GM19397 (cell line): ENCODE results near the gene LOC101059915.
A peak's percentile ranks its signal among the peaks of the same experiment; 100 is the strongest.

ENCODE experiments used
- ATAC-seq: cut with Tn5 transposase; IDR thresholded peaks from one replicate; pipeline ENCODE4 v1.9.1; 2021; ENCODE audit warnings: mild to moderate bottlenecking, moderate library complexity; ENCODE audit not compliant: unreplicated experiment

The LOC101059915 gene

DNA sequence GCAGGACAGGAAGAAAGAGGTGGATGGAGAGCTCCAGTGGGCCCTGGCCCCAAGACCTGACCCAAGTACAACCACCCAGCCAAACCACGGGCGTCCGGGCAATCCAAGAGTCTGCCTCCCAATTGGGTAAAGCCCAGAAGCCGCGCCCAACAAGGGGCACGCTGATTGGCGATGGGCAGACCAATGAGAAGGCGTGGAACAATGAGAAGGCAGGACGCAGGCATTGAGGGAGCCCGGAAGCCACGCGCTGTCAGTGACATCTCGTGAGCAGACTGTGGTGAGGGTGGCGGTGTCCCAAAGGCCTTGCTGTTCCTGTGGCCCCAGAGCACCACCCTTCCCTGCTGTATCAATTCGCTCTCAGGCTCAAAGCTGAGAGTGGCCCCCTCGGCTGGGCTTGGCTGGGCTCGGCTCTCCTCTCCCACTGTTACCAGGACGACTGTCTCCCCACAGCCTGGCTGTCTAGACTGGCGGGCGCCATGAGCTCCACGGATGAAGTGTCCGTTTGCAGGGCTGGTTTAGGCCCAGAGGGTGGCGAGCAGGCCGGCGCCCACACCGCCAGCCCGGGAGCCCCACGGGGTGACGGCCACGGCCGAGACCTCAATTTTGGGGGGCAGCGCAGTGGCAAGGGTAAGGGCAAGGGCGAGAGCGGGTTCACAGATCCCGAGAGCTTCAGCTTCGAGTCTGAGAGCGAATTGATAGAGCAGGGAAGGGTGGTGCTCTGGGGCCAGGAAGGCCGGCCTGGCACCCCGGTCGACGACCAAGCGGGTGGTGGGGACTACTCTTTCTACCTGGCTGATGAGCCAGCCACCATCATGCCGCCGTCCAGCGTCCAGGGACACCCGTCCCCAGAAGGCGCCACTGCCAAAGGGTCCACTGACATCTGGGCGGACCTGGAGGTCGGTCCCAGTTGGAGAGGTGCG, at the start of gene LOC101059915:
Gene LOC101059915 (plus strand): TSS at position 219 of the 920 bp plus-strand sequence.
- ATAC-seq: no peak

DNA sequence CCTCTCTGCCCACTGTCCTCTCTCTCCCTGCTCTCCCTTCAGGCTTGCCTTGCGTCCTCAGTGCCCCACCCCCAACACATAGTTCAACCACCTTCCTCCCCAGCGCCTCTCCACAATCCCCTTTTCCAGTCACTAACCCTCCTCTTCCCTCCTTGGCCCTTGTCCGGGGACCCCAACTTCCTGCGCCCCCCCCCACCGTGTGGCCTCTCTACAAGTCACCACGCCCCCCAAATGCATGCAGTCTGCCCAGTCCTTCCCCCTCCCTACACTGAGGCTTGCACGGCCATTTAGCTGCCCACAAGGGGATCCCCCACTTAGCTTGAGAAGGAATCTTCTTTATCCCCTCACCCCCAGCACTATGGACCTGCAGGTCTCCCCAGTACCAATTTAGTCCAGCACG, 49.6 kb upstream of the LOC101059915 start:
- no peak for ATAC-seq

DNA sequence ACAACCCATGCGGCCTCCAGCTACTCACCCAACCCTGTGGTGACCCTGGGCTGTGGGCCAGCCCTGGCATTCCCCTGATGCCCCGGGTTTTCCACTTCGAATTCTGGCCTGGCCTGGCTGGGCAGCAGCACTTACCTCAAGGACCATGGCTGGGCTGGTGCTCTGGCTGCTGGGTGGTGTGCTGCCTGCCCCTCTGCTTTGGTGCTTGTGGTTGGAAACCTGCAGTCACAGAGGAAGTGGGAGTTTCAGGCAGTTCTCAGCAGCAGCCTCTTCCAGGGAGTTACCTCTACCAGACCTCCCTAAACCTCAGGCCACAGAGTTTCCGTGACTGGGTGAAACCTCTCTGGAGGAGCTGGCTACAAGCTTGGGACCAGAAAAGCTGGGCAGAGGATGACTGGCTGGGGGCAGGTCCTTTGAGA, 49.0 kb upstream of the LOC101059915 start, which contains the start of gene CXCR3:
Gene CXCR3 (minus strand): TSS at position 209 of the 419 bp plus-strand sequence. CDS start 62 bp downstream, at position 147.
- peak; percentile 57 for ATAC-seq

DNA sequence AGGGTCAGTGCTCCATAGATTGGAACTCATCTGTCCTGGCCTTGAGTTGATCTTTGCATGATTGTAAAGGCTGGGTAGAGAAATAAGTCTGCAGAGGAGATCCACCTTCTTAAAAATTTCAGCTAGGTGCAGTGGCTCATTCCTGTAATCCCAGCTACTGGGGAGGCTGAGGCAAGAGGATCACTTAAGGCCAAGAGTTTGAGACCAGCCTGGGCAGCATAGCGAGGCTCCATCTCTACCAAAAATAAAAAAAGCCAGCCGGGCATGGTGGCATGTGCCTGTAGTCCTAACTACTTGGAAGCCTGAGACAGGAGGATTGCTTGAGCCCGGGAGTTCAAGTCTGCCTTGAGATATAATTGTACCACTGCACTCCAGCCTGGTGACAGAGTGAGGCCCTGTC, 48.6 kb upstream of the LOC101059915 start:
- no peak for ATAC-seq

DNA sequence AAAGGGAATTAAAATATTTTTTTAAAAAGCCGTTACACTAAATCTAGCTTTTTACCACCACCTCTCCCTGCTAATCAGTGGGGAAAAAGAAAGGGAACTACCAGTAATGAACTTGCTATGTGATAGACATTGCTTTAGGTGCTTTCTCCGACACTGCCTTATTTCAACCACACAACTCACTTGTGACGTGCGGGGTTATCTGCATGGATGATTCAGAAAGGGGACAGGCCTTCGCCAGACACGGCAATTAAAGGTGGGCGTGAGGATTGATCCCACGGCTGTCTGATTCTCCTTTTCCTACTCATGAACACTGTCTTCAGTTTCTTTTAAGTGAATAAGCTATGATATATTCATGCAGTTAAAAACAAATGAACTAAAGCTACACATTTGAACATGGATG, 48.2 kb upstream of the LOC101059915 start:
- ATAC-seq: no peak

DNA sequence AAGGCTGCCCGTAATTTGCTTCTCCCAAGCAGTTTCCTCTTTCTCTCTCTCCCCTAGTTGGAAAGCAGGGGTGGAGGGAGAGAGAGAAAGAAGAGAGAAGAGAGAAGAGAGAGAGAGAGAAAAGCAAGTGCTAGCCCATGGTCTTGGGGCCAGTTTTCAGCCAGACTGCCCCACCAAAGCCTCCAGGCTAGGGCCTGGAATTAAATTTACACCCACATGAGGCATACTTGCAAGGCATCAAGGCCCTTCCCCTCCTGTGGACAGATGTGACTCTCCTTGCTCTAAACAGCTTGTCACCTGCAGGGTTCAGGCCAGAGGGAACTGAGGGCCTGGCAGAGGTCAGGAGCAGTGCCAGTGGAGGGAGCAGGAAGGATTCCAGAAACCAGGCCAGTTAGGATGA, 47.4 kb upstream of the LOC101059915 start:
- ATAC-seq: no peak

DNA sequence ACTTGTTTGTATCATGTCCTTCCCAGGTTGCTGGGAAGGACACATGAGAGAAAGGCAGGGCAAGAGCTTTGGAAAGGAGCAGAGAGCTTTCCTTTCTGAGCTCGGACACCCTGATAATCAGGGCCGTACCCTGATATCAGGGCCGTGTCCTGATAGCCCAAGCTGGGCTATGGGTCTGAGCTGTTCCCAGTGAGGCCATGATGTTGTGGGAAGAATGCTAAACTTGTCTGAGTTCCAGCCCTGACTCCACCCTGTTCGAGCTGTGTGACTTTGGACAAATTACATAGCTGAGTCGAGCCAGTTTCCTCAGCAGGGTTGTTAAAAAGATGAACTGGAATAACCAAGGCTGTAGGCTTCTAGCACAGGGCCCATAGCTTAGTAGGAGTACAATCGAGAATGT, 45.7 kb upstream of the LOC101059915 start:
- no peak for ATAC-seq

DNA sequence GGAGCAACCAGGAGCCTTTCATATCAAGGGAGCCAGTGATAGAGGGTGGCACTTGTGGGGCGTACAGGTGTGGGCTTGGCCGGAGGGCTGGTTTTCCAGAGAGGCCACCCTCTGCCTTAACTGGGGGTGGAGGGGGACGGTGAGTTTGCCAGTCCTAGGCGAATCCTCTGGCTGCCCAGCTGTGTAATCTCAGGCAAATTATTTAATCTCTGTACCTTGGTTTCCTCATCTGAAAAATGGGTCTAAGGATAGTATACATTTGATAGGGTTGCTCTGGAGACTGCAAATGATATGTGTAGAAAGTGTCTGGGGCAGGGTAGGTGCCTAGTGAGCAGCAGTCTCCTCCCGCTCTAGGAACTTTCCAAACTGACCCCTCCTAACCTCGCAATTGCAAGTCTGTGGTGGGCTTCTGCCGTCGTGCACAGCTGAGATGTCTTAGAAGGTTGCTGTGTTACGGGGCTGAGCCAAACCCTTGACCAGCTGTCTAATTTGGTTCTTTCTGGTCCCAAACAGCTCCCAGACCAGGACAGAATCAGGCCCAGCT, 45.2 kb upstream of the LOC101059915 start:
- ATAC-seq: no peak

DNA sequence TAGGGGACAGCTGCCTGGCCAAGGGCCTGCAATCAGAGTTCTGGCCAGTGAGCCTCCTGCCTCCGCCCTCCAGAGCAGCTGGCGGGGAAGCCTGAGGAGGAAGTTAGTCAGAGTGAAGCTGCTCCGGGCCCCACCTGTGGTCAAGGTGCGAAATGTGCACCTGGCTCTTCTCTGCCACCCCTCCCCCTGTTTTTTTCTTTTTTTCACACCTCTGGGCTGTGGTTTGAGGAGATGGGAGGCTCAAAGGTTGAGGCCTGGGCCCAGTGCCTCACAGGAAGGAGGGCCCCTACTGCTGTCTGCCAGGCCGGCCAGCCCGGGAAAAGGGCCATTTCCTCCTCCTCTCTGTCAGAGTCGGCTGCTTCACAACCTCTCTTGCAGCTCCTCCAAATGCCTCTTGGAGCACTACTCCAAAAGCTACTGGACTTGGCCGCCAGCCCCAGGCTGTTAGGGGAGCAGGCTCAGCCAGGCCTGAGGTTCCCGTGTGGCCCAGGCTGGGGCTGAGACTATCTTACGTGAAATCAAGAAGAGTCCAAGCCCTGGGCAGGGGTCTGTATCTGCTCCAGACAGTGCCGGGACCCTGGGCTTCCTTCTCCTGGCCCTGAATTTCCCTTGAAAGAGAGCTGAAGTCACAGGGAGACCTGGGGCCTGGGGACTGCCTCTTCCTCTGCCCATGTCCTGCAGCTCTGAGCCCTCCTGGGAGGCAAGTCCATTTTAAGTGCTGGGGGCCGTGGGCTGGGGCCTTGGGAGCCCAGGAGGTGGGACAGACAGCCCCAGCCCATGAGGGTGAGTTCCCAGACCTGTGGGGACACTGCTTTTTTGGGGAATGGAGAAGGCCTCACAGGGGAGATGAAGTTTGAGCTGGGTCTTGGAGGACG, 44.5 kb upstream of the LOC101059915 start:
- ATAC-seq: peak; percentile 57

DNA sequence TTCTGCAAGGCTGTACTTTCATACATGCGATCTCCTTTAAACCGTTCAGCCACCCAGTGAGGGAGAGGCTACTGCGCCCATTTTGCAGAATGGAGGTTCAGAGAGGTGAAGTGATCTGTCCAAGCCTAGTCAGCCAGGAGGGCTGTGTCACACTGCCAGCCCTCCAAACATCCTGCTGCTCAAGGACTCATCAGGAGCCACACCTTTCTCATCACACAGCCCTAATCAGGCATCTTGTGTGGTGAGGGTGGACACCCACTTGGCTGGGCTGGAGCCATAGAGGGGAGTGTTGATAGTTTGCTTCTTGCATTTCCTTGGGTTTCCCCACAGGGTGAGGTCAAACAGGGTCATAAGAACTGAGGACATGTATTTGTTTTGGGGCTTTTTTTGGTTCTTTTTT, 43.6 kb upstream of the LOC101059915 start:
- no peak for ATAC-seq

DNA sequence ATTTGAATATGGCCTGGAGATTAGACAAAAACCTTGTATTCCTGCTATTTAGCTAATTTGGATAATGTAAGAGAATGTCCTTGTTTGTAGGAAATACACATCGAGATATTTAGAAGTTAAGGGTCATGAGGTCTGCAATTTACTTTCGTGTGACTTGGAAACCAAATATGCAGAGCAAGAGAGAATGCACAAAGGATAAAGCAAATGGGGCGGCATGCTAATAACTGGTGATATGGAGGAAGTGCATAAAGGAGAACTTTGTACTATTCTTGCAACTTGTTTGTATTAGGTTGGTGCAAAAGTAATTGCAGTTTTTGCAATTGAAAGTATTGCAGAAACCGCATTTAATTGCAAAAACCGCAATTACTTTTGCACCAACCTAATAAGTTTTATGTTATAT, 41.9 kb upstream of the LOC101059915 start:
- ATAC-seq: no peak

DNA sequence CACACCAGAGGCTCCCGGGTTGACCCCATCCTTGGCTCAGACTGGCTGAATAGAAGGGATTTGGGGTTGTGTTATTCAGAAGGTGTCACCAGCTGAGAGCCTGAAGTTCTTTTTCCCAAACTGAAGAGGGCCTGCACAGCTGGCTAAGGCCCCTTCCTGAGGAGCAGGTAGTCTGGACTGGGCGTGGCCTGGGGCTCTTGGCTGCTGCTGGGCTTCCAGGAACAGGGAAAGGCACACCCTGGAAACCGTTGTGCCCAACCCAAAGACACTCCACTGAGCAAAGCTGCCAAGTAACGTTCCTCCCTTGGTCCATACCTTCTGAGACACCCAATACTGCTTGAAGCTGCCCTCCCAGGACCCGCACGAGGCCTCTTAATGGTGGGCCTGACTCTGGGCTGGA, 40.8 kb upstream of the LOC101059915 start:
- no peak for ATAC-seq

DNA sequence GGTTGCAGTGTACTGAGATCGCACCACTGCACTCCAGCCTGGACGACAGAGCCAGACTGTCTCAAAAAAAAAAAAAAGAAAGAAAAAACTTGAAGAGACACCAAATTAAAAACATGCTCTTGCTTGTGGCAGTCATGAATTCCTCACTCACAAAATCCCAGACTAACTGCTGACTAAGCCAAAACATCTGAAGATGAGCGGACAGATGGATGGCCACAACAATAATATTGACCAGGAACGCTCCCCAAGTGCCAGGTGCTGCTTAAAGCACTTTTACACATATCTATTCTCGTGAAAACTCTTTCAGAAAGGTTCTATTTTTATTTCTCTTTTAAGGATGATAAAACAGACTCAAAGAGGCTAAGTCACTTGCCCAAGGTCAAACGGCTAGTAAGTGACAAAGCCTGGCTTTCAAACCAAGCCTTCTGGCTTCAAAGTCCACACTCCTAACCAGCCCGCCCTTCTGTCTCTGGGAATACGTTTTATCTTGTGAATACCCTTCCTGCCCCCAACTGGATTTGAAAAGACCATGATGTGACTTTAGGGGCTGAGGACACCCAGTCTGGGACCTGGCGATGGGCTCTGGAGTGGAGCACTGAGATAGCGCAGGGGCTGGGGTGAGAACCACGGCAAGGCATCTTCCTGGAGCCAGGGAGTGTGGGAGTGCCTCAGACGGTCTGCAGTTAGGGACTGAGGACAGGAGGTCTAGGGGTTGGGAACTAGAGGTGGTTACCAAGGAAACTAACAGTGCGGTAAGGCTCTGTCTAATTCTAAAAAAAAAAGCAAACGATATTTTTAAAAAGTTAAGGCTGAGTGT, 39.5 kb upstream of the LOC101059915 start:
- no peak for ATAC-seq

DNA sequence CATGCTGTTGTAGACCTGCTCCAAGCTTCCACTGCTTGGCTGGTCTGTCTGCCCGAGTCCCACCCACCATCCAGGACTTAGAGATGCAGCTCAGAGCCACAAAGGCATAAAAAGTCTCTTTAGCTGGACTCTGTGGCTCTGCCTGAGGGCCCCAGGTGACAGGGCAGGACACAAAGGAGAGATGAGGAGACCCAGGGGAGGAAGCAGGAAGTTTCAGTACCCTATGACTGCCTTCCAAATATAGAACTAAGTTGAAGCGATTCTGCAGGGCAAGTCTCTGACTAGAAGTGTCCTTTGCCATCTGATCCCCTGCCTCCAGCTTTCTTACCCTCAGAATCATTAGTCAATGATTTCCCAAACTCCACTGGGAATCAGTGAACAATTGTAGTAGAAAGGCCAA, 37.9 kb upstream of the LOC101059915 start:
- peak; percentile 49 for ATAC-seq

DNA sequence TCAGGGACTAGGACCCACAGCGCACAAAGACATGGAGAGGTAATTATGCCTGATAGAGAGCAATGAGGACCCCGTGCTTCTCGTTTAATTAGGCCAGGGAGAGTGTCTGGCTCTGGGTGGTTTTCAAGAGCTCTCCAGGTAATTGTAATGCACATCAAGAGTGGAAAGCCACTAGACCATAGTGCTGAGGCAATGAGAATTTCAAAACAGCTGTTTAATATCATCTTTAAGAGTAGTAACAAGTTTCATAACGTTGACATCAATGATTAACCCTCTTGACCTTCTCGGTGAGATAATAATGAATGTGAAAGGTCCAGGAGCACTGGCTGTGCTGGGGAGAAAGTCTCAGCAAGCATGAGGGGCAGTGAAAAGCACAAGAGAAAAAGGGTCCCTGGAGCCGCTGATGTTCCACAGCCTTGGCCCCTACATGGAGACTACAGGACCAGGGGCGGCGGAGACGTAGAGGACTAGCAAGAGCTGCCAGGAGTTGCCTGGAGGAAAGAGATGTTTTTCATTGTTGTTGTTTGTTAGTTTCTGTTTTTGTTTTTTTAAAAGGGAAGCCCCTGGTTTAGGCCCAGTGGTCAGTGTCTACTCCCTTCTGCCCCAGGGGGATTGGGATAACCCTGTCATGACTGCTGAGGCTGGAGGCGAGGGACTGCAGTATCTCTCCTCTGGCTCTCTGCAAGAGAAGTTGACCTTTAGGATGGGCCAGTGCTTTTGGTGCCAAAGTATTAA, 34.3 kb upstream of the LOC101059915 start:
- peak; percentile 52 for ATAC-seq

DNA sequence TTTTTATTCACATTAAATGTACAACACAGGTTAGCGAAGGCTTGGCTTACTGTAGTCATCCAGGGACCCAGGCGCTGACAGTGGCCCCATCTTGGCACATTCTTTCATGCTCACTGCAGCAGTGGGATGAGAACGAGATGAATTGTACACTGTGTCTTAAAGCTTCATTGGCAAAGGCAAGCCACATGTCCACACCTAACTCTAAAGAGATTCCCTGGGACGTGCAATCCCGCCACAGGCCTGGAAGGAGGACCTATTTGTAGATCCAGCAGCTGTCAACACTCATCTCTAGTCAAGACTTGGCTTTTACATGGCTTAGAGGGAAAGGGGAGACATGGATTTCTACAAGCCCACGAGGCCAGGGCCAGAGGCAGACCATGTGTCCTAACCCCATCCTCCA, 33.0 kb upstream of the LOC101059915 start:
- no peak for ATAC-seq

DNA sequence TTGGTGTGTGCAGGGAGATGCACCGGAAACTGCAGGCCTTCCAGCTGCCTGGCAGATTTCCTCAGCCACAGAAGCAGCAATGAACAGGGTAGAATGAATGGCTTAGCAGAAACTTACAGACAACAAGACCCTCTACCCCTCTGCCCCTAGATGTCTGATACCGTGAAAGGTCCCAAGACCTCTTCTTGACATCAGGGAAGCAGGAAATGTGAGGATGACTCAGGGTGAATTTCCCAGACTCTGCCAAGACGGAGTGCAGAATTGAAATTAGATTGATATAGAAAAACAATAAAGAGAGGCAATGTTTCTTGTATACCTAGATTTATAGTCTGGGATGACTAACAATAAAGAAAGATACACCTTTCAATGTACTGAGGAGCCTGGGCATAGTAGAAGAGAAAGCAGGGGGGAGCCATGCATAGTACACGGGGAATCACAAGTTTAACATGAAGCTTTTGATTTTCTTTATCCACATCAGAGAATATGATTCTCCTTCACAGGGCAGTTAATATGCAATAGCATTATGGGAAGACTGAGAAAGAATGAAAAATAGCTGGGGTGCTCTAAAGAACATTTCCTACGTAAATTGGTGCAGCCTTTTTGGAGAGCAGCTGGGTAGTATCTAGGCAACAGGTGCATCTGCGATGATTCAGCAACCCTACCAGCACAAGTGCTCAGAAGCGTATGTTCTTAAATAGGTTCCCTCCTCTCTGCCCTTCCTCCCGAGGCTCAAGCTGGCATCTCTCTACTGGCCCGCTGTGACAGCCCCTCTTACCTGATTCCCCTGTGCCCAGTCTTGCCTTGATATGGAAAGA, 30.7 kb upstream of the LOC101059915 start:
- ATAC-seq: no peak

DNA sequence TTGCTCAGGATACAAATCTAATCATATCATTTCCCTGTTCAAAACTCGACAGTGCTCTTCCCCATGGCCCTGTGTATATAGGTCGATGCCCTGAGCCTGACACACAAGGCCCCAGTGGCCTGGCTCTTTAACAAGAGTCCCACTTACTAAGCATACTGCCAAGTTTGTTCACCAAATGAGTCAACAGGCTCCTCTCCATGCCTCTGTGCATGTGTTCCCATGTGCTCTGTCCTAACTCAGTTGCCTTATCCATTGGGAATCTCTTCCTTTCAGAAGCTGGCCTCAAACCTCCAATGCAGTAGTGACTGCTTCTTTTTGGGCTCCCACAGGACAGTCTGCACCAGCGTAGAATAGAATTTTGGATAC, 30.1 kb upstream of the LOC101059915 start:
- no peak for ATAC-seq

DNA sequence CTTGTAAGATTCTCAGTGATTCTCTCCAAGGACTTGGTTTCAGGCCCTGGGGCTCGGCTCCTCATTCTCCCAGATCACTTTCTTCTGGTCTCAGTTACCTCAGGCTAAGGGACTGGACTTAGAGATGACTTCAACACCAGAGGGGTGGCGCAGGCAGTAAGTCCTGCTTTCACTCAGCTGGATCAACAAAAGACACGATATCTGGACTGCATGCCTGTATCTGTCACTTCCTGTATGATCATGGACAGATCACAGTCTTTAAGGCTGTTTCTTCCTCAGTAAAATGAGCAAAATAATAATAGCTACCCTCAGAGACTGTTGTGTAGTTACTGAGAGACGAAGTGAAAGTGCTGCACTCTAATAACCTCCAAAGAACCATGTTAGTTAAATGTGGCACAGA, 29.5 kb upstream of the LOC101059915 start:
- no peak for ATAC-seq
